ENCODE measurements around the gene PPM1B. TPM values are rescaled to one million over a fixed set of nuclear protein-coding genes. Genes with fewer than 3 reads are reported as not detected.
A peak's percentile ranks its signal among the peaks of the same experiment; 100 is the strongest.

Gene PPM1B
- total and polyA plus RNA-seq, 9 of the 15 experiments (the other 6 are each of a cell fraction or from before 2014, with no cell fraction given), result 8.9 to 44.0 (median 28.6) TPM

GRCh38 chr2:44267796-44268648 lies 99.3 kb downstream of the PPM1B start (continued):
- TF ChIP-seq, protein P1, sequence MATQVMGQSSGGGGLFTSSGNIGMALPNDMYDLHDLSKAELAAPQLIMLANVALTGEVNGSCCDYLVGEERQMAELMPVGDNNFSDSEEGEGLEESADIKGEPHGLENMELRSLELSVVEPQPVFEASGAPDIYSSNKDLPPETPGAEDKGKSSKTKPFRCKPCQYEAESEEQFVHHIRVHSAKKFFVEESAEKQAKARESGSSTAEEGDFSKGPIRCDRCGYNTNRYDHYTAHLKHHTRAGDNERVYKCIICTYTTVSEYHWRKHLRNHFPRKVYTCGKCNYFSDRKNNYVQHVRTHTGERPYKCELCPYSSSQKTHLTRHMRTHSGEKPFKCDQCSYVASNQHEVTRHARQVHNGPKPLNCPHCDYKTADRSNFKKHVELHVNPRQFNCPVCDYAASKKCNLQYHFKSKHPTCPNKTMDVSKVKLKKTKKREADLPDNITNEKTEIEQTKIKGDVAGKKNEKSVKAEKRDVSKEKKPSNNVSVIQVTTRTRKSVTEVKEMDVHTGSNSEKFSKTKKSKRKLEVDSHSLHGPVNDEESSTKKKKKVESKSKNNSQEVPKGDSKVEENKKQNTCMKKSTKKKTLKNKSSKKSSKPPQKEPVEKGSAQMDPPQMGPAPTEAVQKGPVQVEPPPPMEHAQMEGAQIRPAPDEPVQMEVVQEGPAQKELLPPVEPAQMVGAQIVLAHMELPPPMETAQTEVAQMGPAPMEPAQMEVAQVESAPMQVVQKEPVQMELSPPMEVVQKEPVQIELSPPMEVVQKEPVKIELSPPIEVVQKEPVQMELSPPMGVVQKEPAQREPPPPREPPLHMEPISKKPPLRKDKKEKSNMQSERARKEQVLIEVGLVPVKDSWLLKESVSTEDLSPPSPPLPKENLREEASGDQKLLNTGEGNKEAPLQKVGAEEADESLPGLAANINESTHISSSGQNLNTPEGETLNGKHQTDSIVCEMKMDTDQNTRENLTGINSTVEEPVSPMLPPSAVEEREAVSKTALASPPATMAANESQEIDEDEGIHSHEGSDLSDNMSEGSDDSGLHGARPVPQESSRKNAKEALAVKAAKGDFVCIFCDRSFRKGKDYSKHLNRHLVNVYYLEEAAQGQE (IDR thresholded peaks at IDR 0.05; ENCODE audit: borderline replicate concordance), result no peak
- TF ChIP-seq, protein P1 (CRISPR knock-in tag; IDR thresholded peaks at IDR 0.05; ENCODE audit: low read depth), result no peak
- TF ChIP-seq FIP1L1 (IDR thresholded peaks at IDR 0.05; ENCODE audit: low read depth, low read length, poor library complexity, severe bottlenecking) (no peak), RBM15 (IDR thresholded peaks at IDR 0.05; ENCODE audit: insufficient read depth, low read length) (no peak), SPI1 (IDR thresholded peaks at IDR 0.05; ENCODE audit: borderline replicate concordance, low read depth, low read length) (no peak), ZBED1 (IDR thresholded peaks at IDR 0.05) (no peak), U2AF2 (optimal IDR thresholded peaks at IDR 0.05; ENCODE audit: low read depth, low read length) (no peak), MECOM (CRISPR knock-in tag; IDR thresholded peaks at IDR 0.05) (no peak), DIDO1 (tag; IDR thresholded peaks at IDR 0.05; ENCODE audit: low read depth) (no peak), TEAD2 (tag; IDR thresholded peaks at IDR 0.05) (no peak), TEAD4 (IDR thresholded peaks at IDR 0.05; ENCODE audit: low read length) (0 out of 2 replicates have a peak, but pooled peaks have one; percentile 21), TEAD4 (CRISPR knock-in tag; IDR thresholded peaks at IDR 0.05; ENCODE audit: borderline replicate concordance) (no peak), HMBOX1 (IDR thresholded peaks at IDR 0.05) (no peak), JUND (IDR thresholded peaks at IDR 0.05; ENCODE audit: borderline replicate concordance, low read depth, low read length) (peak; percentile 65; the same call in 1 of the 2 replicates), JUND (tag; IDR thresholded peaks at IDR 0.05; ENCODE audit: borderline replicate concordance, low read depth, low read length) (peak; percentile 83), CREM (IDR thresholded peaks at IDR 0.05; ENCODE audit: low read depth) (peak; percentile 41; the same call in 1 of the 2 replicates), ARNT (IDR thresholded peaks at IDR 0.05) (no peak), ATF1 (CRISPR knock-in tag; IDR thresholded peaks at IDR 0.05) (no peak), ATF1 (tag; IDR thresholded peaks at IDR 0.05) (peak; percentile 63)

Data from K562 (cell line).